GM18858 (cell line): ENCODE data around the gene MAGI2.

Source experiments
- ATAC-seq: cut with Tn5 transposase; IDR thresholded peaks from one replicate; pipeline ENCODE4 v1.9.1; 2021; ENCODE audit not compliant: unreplicated experiment

The MAGI2 gene

GRCh38 chr7:78679112-78679876 lies 774.2 kb downstream of the MAGI2 start:
- ATAC-seq, result no peak

- no peak for ATAC-seq
These were observed 776.1 kb downstream of the MAGI2 start for GRCh38 chr7:78677391-78677790.

DNA sequence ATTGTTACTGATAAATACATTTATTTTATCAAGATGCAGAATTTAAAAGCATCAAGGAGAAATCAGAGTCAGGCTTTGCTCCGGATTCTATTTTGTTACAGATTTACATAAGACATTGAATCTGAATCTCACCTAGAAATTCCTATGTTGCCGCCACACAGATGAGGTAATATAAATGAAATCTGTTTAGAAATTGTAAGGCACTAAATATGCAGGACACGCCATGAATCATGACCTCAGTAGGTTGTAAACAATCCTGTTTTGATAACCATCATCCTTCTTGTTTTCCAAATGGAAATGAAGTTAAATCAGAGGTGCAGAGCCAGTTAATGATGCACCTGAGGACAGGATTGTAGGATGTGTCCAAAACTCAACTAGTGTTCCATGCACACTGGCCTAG lies 778.0 kb downstream of the MAGI2 start:
- no peak for ATAC-seq

GRCh38 chr7:78673272-78673671 lies 780.2 kb downstream of the MAGI2 start:
- no peak for ATAC-seq

- ATAC-seq, result no peak
These were observed 790.5 kb downstream of the MAGI2 start for GRCh38 chr7:78662939-78663338.

DNA sequence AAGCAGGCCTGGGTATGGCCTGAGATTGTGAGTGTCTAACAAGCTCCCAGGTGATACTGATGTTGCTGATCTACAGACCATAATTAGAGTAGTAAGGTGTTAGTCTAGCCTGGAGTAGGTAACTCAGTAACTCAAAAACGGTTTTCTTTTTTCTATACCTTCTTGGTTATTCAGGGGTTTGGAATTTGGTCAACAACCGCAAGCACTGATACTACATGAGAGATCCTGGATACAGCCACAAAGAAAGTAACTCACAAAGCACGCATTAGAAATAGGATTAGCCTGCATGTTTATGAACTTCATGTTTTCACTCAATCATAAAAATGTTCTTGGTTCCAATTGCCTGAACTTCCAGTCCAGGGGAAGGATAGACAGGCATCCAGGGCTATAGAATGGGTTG lies 803.5 kb downstream of the MAGI2 start:
- ATAC-seq, result no peak

GRCh38 chr7:78649236-78649635 lies 804.2 kb downstream of the MAGI2 start:
- ATAC-seq, result no peak

- ATAC-seq, result no peak
These were observed 810.7 kb downstream of the MAGI2 start for GRCh38 chr7:78642751-78643150.

GRCh38 chr7:78638364-78638763 lies 815.1 kb downstream of the MAGI2 start:
- ATAC-seq, result no peak

- ATAC-seq, result no peak
These were observed 816.7 kb downstream of the MAGI2 start for GRCh38 chr7:78636727-78637126.

DNA sequence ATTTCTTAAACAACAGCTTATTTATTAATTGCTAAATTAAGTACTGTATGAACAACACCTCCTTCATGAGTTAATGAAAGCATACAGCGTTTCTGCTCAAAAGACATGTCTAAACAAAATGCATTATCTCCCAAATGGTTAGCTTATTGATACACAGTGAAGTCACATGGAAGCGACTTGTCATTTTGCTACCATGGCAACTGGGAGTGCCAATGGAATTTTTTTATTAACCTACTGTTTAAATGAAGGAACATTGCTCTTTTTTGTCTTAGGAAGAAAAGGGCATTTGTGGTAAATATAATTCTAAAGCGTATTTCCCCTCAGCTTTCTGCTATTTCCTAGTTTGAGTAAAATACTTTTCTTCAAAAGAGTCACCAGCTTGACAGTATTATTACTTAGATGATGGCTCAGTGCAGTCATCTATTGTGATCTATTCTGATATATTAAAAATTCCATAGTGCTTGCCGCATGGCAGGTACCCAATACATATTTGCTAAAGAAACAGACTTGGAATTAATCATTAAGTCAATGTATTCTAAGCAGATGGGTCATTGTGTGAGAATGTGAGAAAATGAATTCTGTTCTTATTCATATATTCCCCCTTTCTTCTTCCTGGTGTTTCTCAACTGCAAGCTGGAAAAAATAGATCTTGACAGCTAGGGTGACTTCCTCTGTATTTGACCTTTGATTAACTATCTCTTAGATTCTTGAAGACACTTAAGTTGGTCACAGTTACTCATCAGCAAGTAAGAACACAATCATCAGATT lies 818.3 kb downstream of the MAGI2 start:
- ATAC-seq, result no peak

DNA sequence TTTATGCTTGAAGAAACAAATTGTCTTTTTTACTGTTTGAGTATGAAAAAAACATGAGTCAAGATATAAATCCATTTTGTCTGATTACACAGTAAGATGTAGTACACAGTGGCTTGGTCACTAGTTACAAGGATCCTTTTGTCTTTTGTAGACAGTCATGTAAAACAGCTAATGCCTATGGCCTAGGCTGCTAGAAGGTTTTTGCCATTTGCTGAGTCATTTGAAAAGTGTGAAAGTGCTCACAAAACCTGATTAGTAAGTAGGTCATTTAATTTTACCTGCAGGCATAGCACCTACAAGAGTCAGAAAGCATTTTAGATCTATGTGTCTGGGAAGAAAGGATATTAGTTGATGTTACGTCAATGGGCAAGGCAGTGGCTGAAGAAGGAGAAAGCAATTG lies 819.4 kb downstream of the MAGI2 start:
- no peak for ATAC-seq

- ATAC-seq, result no peak
These were observed 832.5 kb downstream of the MAGI2 start for GRCh38 chr7:78620920-78621319.

DNA sequence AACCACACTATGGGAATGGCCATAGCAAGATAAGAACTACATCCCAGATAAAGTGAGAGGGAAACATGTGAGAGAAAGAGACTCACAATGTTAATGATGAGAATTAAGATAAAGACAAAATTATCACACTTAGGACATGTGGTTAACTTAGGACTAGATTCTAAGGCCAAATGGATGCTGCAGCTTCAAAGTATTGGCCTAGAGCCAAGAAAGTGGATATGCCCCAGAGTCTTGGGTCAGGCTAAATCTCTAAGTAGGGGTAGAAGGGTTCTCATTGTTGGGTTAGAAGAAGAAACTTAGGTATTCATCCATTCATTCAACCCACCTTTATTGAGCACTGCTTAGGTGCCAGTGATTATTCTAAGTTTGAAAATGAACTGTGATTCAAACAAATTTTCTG lies 836.9 kb downstream of the MAGI2 start:
- ATAC-seq, result no peak

GRCh38 chr7:78609281-78609680 lies 844.2 kb downstream of the MAGI2 start:
- ATAC-seq, result no peak

DNA sequence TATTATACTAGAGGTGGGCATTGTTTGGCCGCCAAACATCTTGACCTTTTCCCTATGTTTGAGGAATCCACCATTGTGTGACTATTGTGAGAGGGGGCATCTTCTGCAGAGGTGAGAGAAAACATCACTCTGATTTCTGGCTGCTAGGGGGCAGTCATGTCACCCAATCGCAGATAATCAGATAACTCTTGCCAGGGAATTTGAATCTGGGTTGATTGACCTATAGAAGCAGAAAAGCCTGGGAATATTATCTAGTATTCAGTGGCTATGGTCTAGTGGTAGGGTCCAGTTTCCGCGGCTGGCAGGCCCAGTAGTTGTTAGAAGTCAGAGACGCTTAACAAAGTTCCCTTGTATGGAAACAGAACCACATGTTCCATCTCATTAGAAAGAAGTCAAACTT lies 846.4 kb downstream of the MAGI2 start:
- no peak for ATAC-seq

- no peak for ATAC-seq
These were observed 848.3 kb downstream of the MAGI2 start for GRCh38 chr7:78605119-78605518.

DNA sequence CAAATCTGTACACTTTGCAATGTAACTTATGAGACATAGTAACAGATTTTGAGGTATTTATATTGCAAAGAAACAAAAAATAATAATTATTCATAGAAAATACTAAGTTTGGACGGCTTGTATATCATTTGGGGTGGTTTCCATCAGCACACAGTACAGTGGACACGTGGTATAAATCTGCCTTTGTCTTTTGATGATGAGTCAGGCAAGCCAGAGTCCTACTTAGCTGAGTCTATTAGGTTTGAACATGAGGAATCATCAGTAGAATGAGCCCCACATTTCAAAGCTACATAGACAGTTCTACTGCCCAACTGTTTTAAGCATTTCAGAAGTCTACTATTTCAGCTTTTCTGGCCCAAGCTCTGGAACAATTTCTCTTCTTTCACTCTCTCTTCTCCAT lies 851.7 kb downstream of the MAGI2 start:
- no peak for ATAC-seq

GRCh38 chr7:78594156-78594555 lies 859.3 kb downstream of the MAGI2 start:
- no peak for ATAC-seq

DNA sequence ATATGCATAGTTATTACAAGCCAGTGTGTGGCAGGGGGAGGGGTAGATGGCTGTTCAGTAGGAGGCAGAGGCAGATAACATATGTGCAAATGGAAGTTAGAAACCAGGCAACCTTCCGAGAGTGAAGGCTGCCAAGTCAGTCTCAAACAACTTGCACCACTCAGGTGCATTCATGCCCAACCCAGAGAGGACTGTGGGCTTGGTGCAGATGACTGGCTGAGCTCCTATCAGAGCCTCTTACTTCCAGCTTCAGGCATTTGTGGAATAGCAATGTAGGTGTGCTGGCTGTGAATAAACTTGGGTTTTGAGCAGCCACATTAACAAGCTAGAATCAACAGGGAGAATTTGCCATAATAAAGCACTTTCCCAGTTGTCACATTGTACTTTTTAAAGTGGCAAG lies 865.1 kb downstream of the MAGI2 start:
- ATAC-seq, result no peak

- ATAC-seq, result no peak
These were observed 865.9 kb downstream of the MAGI2 start for GRCh38 chr7:78587443-78588044.

DNA sequence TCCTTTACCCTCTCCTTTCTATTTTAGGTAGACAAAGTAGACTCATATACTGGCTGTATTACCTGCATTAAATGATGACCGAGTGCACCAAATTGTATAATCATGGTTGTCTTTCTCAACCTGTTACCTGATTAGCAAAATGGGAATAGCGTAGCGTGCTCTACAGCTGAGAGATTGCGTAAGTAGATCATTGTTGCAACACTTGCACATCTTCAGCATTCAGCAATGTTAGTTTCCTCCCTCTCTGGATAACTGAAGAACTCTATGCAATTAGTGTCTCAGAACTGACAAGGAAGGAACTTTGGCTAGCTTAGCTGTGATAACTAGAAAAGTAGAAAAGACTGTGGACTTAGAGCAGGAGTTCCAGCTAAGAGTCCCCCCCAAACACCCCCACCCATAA lies 867.5 kb downstream of the MAGI2 start:
- ATAC-seq, result no peak
